Amniotic stem cell (primary cell): ENCODE data around the gene KPNA4.
A peak's percentile ranks its signal among the peaks of the same experiment; 100 is the strongest.
"Not testable (repeated sequence)": the region's sequence is repeated elsewhere in the genome, so short reads cannot be mapped to it uniquely, and the experiment has no call there.

ENCODE experiments used
- DNase-seq: peaks from one replicate; lab custom pipeline; 2025; lab: John Stamatoyannopoulos, UW

KPNA4 gene

DNA sequence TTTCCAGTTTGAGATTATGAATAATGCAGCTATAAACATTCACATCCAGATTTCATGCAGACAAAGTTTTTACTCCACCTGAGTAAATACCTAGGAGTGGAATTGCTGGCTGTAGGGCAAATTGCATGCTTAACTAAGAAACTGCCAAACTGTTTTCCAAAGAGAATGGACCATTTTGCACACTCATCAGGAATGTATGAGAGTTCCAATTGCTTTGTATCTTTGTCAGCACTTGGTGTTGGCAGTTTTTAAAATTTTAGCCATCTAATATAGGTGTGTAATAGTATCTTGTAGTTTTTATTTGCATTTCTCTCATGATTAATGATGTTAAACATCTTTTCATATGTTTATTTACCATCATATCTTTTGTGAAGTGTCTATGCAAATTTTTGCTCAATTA, 75.2 kb downstream of the KPNA4 start:
- no peak for DNase-seq

DNA sequence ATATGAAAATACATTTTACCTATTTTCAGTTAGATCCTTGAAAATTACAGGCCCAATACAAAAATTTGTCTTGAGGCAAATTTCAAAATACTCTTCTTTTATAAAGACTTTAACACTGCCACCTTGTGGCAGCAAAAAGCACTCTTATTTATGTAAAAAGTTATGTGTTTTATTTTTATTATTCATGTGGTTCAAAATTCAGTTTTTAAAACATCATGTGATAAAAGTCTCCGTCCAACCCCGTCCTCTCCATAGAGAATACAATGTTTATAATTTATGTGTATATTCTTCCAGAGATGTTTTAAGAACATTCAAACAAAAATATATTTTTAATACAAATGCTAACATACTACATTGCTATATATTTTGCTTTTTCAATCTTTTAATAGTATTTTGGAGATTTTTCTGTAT, 78.9 kb downstream of the KPNA4 start:
- DNase-seq = peak; percentile 24

DNA sequence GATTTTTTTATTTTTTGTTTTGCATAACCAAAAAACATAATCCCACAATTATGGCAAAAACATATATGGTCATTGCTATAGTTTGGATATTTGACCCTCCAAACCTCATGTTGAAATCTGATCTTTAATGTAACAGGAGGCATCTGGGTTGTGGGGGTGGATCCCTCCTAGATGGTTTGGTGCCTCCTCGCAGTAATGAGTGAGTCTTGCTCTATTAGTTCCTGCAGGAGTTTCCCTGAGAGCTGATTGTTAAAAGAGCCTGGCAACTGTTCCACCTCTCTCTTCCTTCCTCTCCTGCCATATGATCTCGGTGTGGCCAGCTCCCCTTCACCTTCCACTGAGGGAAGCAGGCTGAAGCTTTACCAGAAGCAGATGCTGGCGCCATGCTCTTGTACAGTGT, 82.6 kb downstream of the KPNA4 start:
- DNase-seq = no peak

DNA sequence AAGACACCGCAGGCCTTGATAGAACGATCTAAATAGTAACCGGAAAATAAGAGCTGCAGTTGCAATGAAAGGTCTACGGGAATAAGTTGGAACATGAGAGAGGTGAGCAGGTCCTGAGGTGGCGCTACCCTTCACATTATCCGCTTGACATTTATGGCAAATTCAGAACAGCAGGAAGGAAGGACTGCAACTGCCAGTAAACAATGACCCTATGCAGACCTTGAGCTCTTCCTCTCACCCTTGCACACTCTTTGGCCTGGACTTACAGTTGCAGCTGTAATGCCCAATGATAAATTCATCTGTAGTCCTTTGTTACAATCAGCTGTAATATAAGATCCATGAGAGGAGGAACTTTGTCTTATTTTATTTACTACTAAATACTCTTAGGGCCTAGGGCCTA, 83.5 kb downstream of the KPNA4 start:
- no peak for DNase-seq

DNA sequence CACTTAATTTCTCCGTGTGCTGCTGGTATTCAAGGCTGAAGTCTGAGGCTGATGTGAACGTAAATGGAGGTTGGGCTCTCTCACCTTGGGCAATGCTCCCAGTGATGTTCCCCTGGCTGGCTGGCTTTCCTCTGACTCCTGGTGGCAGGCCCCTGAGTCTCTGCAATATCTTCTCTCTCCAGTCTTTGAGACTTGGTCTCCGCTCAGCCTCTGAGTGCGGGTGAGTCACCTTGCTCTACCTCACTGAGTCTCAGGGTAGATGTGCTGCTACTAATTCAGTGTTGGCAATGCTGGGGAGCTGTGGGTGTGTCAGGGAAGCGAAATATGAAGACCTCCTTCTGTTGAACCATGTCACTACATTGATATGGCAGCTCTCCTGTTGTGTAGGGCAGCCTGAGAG, 84.4 kb downstream of the KPNA4 start:
- no peak for DNase-seq

DNA sequence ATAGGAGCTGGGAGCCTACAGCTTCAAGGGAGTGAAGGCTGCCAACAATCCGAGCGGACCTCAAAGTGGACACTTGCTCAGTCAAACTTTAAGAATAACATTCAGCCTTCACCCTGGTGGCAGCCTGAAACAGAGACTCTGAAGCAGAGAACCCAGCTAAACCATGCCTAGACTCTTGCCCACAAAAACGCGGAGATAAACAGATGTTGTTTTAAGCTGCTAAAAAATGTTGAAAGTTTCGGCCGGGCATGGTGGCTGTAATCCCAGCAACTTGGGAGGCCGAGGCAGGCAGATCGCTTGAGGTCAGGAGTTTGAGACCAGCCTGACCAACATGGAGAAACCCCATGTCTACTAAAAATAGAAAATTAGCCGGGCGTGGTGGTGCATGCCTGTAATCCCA, 86.0 kb downstream of the KPNA4 start:
- no peak for DNase-seq

DNA sequence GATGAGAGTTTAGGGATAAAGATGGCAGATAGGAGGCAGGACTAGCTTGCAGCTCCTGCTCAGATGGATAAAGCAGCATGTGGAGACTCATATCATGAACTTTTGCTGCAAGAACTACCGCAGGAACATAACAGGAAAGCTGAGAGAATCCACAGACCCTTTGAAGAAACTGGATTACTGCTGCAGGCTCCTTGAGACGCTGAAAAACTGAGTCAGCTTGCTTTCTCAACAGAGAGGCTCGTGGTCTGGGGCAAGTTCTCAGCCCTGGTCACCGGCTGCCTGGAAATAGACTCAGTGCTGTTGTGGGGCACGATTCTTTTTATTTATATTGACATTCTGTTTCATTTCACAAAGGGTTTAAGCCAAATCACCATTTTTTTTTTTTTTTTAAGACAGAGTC, 87.0 kb downstream of the KPNA4 start:
- no peak for DNase-seq

DNA sequence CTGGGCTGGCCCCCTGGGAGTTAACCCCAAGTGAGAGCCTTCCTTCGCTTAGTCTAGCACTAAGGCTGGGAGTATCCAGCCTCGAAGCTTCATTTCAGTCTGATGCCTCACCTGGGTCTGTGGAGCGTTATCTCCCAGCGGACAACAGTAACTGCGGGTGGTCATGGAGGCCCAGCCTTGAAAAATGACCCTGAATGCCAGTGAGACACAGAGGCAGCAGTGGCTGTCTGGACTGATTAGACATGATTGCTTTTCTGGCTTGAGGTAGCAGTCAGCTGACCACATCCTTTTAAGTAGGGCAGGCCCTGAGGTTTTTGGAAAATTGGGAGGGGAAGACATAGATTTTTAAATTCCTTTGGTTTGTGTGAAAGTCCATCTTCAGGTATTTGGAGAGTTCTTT, 87.6 kb downstream of the KPNA4 start:
- DNase-seq = no peak

DNA sequence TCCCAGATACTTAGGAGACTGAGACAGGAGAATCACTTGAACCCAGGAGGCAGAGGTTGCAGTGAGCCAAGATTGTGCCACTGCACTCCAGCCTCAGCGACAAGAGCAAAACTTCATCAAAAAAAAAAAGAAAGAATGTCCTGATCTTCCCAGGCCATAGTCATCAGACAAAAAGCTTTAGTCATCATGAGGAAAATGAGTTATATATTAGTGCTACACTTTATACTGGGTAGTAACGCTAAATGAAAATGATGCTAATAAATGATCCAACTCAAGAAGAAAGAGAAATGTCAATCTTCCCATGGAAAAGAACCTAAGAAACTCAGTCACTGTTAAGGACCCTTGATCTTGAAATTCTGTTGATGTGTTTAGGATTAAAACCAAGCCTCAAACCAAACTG, 89.5 kb downstream of the KPNA4 start:
- DNase-seq = no peak

DNA sequence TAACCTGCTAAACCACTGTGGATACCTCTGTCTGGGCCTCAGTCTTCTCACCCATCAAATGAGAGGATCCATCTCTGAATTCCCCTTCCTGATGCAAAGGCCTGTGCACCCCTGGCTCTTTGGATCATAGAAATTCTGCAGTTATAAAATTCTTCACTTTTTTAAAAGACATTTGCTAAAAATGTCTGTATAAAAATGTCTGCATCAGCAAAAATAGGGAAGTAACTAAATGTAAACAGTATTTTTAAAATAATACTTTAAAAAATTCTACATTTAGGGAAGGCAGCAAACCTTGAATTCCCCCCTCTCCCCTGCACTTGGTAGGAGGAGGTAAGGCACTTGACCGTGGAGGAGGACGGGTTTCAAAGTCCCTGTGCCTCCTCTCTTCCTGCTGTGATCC, 90.2 kb downstream of the KPNA4 start:
- no peak for DNase-seq

DNA sequence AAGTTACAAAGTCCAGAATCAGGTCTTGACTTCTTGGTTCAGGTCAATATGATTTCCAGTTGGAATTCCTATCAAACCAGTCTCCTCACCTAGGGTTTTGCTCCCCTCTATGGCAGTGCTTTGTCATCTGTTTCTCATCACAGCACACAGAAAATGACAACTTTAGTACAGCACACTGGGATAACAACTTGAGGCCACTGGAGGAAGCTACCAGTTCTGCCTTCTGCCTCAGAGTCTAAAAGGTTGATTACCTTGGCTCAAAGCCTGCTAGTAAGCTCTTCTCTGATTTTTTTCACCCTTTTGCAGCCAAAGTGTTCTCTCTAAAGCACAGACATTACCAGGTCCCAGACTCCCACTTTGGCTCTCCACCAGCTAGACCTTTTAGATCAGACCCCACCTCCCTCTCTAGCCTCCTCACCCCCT, 90.9 kb downstream of the KPNA4 start:
- DNase-seq = no peak

DNA sequence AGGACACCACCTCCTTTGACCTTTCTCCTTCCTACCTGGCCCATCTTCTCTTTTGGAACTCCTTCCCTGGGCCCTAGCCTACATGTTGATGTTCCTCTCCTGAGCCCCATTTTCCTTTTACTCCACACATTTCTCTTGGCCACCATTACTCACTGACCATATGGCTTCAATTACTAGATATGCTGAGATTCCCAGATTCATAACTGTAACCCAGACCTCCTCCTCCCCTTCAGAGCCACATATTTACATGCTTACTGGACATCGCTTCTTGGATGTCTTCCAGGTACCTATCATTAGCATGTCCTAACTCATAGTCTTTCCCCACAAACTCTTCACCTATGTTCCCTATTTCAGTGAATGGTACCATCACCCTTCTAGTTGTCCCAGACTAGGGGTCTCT, 91.4 kb downstream of the KPNA4 start:
- DNase-seq = peak; percentile 89

DNA sequence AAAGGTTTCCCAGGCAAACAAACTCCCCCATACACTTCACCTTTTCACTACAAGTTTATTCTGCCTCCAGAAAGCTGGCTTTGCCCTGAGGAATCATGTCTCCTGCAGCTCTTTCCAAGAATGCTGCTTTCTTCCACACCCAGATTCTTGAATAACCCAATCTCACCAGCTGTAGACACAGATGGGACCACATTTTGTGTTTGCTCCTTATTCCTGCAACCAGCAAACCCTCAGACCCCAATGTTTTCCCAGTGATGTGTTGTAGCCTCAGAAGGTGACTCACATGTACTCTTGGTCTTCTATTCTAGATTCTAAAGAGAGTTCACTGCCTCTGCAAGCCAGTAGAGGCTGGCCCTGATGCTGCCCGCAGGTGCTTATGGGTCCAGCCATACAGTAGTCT, 92.2 kb downstream of the KPNA4 start:
- no peak for DNase-seq

DNA sequence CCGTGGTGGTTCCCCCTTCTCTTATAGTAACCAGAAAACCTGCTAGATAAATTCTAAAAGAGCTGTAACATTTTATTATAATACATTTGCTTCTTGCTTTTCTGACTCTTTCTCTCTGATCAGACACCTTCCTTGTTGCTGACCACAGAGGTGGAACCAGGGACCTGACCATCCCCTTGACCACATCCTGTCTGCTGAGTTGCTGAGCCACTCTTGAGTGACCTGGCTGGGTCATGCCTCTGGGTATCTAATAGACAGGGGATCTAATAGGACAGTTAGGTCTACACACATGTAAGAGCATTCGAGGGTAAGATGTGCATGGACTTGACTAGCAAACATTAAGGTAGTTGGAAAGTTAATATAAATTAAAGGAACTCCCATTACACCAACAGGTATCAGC, 93.0 kb downstream of the KPNA4 start:
- no peak for DNase-seq

DNA sequence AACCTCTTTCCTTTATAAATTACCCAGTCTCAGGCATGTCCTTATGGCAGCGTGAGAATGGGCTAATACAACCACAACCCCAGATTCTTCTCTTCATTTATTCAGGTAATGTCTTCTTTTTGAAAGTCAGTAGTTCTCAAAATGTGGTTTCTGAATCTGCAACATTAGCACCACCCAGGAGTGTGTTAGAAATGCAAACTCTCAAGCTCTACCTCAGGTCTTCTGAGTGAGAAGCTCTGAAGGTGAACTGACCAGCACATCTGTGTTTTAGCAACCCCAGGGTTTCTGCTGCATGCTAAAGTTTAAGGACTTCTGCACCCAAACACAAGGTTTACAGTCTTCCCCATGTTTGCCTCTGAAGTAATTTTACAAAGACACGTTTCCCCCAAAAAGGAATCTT, 93.5 kb downstream of the KPNA4 start:
- DNase-seq = no peak

DNA sequence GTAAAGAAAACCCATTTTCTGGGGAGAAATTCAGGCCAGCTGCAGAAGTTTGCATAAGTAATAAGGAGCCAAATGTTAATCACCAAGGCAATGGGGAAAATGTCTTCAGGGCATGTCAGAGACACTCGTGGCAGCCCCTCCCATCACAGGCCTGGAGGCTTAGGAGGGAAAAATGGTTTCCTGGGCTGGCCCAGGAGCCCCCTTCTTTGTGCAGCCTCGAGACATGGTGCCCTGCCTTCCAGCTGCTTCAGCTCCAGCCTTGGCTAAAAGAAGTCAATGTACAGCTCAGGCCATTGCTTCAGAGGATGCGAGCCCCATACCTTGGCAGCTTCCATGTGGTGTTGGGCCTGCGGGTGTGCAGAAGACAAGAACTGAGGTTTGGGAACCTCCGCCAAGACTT, 95.2 kb downstream of the KPNA4 start:
- DNase-seq = no peak

DNA sequence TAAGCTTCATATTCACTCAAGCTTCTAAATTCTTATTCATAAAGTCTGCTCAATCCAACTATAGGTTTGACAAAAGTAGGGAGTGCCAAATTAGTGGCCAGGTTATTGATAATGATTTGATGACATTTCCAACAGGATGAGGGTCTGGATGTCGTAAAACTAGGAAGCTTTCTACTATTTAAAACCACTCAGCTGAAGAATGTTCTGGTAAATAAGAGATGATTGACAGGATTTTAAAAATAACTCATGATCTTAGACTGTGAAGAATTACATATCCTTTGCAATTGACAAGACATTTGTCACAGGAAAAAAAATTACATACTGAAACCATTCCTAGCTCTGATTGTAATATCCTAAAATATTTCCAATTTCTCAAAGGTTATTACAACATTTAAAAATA, 100.4 kb downstream of the KPNA4 start:
- no peak for DNase-seq

DNA sequence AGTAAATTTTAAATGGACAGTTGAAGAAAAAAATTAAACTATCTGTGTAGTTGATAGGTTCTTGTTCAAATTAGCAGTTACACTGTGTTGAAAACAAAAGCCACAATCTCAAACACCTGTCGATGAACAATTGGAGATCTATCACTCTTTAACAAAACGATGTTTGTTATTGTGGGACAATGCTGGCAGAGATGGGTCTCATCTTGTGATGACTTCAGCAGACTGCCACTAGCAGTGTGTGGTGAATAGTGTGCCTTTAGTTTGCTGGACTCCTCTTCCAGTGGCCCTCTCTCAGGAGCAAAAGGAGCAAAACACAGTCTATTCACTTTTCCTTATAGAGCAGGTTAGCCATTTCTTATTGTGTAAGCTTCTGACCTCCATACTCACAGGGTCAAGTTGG, 101.0 kb downstream of the KPNA4 start:
- DNase-seq = no peak

DNA sequence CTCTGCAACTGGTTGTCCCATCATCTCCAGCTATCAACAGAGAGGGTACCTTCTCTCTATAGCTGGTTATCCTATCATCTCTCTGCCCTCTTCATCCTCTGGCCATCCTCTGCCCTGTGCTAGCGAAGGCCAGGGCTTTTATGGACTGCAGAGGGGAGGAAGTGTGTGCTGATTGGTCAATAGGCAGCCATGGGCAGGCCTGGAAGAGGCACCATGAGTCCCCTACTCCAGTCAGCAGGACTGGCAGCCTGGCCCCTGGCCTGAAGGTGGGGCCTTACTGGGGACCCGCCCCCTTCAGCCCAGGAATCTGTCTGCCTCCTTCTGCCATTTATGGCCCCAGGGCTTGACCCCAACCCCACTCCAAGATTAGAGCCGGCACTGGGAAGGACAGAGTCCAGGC, 105.3 kb downstream of the KPNA4 start:
- DNase-seq = no peak

DNA sequence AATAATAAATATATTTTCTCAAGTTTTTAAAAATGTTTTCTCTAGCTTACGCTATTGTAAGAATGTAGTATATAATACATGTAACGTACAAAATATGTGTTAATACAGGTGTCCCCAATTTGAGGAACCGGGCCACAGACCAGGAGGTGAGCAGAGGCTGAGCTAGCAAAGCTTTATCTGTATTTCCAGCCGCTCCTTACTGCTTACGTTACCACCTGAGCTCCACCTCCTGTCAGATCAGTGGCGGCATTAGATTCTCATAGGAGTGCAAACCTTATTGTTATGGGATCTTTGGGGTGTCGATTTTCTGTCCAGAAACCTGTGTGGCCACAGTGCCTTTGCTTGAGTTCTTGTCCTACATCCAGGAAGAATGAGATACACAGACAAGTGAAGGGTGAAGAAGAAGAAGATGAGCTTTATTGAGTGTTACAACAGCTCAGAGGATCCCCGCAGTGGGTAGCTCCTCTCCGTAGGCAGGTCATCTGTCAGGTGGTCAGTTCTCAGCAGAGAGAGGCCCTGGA, 105.9 kb downstream of the KPNA4 start:
- no peak for DNase-seq

DNA sequence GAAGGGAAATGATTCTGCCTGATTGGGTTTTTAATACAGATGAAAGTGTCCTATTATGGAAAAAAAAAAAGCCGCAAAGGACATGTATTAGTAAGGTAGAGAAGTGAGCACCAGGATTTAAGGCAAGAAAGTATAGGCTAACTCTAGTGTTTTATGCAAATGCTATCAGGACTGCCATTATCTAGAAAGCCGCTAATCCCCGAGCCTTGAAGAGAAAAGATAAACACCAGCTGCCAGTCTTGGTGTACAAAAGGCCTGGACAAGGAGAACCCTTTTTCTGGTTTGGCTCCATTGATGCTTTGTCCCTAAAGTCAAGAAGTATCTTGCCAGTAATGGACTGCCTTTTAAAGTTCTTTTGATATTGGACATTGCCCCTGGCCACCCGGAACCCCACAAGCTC, 107.2 kb downstream of the KPNA4 start:
- DNase-seq = no peak

DNA sequence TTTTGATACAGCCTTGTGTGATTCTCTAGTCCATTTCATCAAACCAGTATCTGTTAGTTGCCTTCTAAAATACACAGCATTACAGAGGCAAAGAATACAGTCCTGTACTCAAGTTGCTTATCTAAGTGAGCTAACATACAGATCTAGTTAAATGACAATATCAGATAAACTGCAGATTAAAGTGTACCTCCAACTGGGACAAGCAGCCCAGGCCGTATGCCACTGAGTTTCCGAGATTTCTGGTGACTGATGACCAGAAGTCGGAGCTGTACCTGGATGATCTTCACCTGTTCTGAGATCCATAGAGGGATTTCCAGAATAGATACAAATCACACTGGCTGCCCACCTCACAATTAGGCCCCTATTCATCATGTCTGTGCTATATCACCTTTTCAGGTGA, 109.5 kb downstream of the KPNA4 start:
- DNase-seq = no peak

DNA sequence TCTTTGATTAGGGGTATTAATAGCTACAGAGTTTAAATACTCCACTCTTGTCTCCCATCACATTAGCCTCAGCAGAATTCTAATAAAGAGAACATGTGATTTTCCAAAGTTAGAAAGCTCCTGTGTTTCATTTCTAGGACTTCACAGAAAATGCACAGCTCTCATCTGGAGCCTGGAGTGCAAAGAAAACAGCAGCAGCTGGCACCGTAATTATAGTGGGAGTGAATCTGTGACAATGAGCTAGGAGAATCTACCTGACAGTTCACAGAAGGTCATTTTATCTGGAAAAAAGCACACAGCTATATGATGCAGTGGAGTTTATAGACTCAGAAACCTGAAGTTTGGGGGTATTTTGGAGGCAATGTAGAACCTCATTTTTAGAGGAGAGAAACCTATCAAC, 110.4 kb downstream of the KPNA4 start:
- DNase-seq = no peak

DNA sequence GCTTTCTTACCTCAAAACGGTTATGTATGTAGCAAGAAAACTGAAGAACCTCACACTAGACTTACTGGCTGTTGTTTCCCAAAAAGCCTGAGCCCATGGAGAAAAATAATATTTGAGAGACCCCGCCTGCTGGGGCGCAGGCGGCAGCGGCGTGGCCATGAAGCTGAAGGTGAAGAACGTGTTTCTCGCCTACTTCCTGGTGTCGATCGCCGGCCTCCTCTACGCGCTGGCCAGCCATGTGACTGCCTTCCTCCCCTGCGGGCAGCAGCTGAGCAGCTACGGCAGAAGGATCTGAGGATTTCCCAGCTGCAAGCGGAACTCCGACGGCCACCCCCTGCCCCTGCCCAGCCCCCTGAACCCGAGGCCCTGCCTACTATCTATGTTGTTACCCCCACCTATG, 113.1 kb downstream of the KPNA4 start:
- not testable (repeated sequence) for DNase-seq

DNA sequence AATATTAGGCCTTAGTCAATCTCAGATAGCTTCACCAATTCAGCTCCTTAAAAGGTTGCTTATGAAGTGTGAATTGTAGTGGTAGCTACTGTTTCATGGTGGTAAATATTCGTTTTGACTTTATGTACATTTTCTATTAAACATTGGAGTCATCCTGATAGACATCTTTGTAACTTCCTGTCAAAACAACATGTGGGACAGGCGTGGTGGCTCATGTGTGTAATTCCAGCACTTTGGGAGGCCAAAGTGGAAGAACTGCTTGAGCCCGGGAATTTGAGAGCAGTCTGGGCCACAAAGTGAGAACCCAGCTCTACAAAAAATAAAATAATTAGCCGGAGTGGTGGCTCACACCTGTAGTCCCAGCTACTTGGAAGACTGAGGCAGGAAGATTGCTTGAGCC, 113.8 kb downstream of the KPNA4 start:
- DNase-seq = no peak
